GM19397 (cell line): Measurements from ENCODE around the gene PTPRG.

Source experiments
- ATAC-seq: cut with Tn5 transposase; IDR thresholded peaks from one replicate; pipeline ENCODE4 v1.9.1; 2021; ENCODE audit warnings: mild to moderate bottlenecking, moderate library complexity; ENCODE audit not compliant: unreplicated experiment

The PTPRG gene

GRCh38 chr3:62090519-62090918 is 529.1 kb downstream of the PTPRG start:
- ATAC-seq, result no peak

- no peak for ATAC-seq
These were observed 531.7 kb downstream of the PTPRG start for GRCh38 chr3:62093025-62093424.

DNA sequence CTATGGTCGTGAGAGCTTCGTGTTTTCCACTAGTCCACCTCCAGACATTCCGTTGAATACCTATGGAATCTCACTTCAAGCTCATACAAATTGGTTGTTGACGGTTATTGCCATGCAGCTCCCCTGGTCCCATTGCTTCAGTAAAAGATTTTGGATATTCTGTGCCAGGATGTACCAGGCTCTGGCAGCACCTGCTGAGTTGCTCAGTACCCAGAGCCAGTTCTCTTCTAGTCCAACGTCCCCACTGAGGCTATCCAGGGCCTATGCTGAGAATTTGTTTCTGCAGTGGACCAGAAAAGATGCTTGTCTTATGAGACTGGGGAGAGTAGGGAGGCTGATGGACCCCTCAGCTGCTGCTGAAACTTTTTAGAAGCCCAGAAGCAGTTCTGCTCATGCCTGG is 533.1 kb downstream of the PTPRG start:
- ATAC-seq, result no peak

DNA sequence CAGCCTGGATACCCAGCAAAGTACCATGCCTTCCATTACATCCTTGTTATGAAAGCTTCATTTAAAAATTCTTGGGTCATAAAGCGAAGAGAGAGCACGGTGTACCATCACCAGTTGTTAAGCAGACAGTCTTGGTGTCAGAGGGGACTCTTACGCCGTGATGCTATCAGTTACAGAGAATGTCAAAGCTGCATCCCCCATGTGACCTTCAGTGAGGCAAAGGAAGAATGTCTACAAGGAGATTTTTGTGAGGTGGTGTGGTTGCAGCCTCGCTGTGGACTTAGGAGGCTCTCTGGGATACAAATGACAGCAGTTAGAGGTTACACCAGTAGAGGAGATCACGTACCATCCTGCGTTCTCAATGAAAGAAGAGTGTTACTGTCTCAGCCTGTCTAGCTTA is 533.7 kb downstream of the PTPRG start:
- no peak for ATAC-seq

- ATAC-seq, result no peak
These were observed 534.4 kb downstream of the PTPRG start for GRCh38 chr3:62095756-62096155.

DNA sequence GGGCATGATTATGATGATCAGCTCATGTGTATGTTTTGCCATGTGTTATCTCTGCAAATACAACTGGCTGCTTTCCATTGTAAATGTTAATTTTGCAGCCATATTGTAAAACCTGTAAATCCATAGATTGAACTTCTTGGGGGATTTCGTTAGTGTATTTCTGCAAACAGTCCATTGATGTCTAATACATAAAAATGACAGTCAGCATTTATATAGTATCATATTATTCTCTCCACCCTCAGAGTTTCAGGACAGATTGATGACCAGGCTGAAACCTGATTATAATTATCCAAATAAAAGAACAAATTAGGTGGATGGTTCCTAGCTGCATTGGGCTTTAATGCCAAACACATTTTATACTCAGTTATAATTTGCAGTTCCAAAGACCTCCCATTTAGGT is 535.1 kb downstream of the PTPRG start:
- ATAC-seq, result no peak

GRCh38 chr3:62097121-62097520 is 535.8 kb downstream of the PTPRG start:
- no peak for ATAC-seq

- ATAC-seq, result no peak
These were observed 537.4 kb downstream of the PTPRG start for GRCh38 chr3:62098646-62099365.

GRCh38 chr3:62100282-62100989 is 539.1 kb downstream of the PTPRG start:
- ATAC-seq, result no peak

GRCh38 chr3:62101488-62101887 is 540.1 kb downstream of the PTPRG start:
- ATAC-seq, result no peak

DNA sequence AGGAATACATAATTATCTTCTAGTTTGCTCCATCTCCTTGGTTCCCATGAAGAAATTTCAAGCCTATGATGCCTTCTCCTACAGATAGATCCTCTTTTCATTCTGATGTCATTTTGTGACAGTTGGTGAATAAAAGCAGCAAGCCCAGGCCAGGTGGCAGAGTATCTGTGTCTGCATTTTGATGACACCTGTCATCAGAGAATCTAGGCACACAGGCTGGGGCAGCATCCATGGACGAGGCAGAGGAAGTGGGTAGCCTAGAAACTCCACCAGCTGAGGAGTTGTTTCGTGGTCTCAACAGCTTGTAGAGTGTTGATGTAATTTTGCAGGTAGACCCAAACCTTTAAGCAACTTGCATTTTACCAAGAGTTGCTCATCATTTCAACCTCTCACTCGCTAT is 542.2 kb downstream of the PTPRG start:
- no peak for ATAC-seq

DNA sequence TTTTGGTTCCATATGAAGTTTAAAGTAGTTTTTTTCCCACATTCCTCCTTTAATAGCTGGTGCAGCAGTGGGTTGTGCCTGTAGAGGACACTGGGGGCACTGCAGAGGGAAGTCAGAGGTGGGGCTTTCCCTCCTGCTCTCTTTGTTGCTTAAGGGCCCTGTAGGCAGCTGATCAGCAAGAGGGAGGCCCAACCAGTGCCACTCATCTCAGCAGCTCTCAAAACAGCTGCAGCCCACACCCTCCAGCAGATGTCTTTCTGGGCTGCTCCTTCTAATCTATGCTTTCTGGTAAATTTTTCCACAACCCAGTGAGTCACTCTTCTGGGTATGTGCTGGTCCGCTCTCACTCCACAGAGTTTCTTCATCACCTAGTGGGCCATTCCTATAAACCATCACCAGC is 548.2 kb downstream of the PTPRG start:
- no peak for ATAC-seq

- ATAC-seq, result no peak
These were observed 549.3 kb downstream of the PTPRG start for GRCh38 chr3:62110443-62111225.

- no peak for ATAC-seq
These were observed 551.7 kb downstream of the PTPRG start for GRCh38 chr3:62113092-62113491.

DNA sequence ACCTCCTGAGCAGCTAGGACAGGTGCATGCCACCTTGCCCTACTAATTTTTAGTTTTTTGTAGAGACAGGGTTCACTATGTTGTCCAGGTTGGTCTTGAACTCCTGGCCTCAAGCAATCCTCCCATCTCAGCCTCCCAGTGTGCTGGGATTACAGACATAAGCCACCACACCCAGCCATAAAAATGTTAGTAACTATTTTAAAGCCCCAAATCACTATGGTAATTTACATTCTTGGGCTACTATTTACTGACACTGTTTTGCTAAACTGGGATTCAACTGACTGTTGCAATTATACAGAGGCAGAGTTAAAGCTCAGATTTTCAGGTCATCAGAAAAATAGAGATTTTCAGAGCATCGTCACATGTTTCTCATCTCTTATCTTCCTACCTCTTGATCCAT is 553.4 kb downstream of the PTPRG start:
- ATAC-seq, result no peak

DNA sequence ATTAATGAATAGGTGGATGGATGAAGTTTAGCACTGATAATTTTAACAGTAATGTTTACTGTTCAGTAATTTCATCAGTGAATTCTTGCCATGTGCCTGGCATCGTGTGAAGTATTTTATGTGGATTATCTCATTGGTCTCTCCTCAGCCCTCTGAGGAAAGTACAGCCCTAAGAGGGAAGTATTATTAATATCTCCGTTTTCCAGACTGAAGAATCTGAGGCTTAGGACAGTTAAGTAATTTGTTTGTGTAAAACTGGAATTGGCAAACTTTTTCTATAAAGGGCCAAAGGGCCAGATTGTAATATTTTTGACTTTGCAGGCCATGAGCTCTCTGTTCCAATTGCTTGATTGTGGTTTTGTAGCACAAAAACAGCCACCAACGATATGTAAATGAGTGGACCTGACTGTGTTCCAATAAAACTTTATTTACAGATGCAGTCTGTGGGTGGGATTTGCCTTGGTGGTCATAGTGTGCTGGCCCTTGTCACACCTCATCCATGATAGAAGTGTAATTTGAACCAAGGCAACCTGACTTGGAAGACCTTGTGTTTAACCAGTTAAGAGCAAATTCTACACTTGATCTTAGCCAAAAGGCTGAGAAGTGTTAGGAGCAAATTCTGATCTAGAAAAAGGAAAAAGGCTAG is 556.7 kb downstream of the PTPRG start:
- ATAC-seq, result no peak

GRCh38 chr3:62119139-62119538 is 557.8 kb downstream of the PTPRG start:
- no peak for ATAC-seq

DNA sequence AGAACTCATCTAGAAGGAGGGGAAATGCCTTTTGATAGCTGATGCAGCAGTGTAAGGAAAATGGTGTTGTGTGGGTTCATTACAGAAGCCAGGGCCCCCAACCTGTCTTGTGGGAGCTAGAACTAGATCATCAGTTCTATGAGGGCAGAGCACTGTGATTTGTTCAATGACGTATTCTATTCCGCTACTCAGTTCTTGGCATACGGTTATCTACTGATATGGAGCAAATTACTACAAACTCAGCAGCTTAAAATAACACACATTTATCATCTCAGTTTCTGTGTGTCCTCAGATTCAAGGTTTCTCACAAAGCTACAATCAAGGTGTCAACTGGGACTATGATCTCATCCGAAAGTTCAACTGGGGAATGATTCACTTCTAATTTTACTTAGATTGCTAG is 561.4 kb downstream of the PTPRG start:
- ATAC-seq, result no peak

- no peak for ATAC-seq
These were observed 564.0 kb downstream of the PTPRG start for GRCh38 chr3:62125380-62125779.

- no peak for ATAC-seq
These were observed 565.7 kb downstream of the PTPRG start for GRCh38 chr3:62127116-62127515.

- ATAC-seq, result no peak
These were observed 566.7 kb downstream of the PTPRG start for GRCh38 chr3:62128051-62128450.
